HG03565 (cell line): Measurements from ENCODE around the gene TUT7.

Experiments
- ATAC-seq: cut with Tn5 transposase; IDR thresholded peaks from one replicate; pipeline ENCODE4 v1.9.1; 2021; ENCODE audit warnings: mild to moderate bottlenecking, moderate library complexity; ENCODE audit not compliant: unreplicated experiment

Gene TUT7

DNA sequence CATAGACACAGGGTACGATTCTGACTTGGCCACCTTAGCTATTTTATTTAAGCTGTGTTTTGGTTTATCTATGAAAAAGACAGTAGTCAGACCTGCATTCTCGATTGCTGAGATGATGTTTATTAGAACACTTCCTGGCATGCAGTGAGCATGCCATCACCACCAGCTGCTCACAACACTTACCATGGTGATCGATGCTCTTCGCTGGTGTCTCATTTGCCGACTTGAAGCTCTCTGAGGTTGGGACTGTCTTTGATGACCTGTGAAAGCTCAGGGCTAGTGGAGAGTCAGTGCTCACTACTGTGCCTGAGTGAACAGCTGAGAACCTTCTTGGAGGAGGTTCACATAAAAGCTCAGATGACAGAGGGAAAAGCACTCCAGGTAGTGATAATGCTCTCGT lies 90.3 kb downstream of the TUT7 start:
- ATAC-seq = no peak

GRCh38 chr9:86262492-86262891 lies 91.7 kb downstream of the TUT7 start:
- ATAC-seq = no peak

DNA sequence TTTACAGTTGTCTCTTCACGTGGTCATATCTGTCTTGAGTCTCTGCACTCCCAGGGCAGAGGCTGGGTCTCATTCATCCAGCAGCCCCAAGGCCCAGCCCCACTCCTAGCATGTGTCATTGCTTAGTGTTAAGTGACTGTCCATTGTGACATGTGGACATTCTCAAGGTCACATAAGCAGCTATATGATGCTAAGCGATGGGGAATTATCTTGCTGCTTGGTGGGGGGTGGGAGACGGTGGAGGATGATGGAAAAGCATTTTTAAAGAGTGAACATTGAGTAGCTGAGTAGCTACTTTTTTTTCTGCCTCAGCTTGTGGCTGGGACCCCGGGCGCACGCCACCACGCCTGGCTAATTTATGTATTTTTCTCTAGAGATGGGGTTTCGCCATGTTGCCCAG lies 94.7 kb downstream of the TUT7 start, which contains the start of gene C9orf153:
Gene C9orf153 (minus strand): TSS at position 101 of the 400 bp plus-strand sequence. CDS start 30,054 bp downstream, outside the sequence.
- no peak for ATAC-seq

GRCh38 chr9:86257391-86257790 lies 96.8 kb downstream of the TUT7 start:
- no peak for ATAC-seq

DNA sequence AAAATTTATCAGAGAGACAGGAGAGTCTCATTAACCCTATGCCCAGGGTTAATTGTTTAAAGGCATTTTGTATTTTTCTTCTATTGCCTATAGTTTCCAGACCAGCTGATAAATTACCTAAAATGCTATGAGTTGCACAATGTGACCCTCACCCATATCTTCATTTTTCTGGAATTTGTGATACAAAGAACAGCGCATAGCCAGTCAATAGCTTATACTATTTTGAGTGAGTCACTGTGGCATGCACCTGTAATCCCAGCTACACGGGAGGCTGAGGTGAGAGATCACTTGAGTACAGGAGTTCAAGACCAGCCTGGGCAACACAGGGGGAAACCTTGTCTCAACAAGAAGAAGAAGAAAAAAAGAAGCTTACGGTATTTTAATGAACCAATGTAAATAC lies 97.6 kb downstream of the TUT7 start:
- ATAC-seq = no peak

DNA sequence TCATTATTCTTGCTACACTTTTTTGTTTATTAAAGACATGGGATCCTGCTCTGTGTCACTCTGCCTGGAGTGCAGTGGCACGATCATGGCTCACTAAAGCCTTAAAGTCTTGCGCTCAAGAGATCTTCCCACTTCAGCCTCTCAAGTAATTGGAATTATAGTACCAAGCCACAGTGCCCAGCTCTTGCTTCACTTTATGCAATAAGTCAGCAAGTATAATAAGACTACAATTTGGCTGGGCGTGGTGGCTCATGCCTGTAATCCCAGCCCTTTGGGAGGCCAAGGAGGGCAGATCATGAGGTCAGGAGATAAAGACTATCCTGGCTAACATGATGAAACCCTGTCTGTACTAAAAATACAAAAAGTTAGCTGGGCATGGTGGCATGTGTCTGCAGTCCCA lies 100.6 kb downstream of the TUT7 start:
- no peak for ATAC-seq

GRCh38 chr9:86252870-86253269 lies 101.3 kb downstream of the TUT7 start:
- ATAC-seq = no peak

DNA sequence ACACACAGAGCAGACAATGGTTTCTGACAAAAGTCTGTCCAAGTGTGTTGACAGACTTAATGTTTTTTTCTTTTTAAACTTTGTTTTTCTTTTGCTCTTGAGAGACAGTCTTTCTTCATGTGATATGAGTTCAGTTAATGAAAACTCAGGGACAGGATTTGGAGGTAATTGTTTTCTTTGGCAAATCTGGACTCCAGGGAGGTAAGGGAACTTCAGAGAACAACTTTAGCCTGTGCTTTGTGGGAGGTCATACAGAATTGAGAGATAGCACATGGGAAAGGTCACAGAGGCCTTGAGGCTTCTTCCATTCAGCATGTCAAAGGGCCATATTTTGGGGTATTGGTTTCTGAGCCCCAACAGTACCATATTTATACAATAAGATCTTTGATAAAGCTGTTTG lies 104.1 kb downstream of the TUT7 start:
- ATAC-seq = no peak

DNA sequence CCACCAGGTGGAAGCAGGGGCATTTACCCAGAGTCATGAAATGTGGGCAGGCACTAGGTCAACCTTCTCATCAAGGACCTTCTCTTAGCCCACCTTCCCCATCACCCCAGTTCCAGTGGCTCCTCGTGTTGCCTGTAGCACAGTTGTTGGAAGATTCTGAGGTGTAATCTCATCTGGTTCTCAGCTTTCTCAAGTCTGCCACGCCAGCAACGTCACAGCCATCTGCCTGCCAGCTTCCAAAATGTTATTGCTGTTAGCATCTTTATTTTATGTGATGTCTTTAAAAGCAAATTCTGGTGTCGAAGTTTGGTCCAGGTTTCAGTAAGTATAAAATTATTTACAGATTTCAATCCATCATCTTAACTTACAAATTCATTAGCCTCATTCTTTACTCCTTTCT lies 105.5 kb downstream of the TUT7 start:
- ATAC-seq = no peak

DNA sequence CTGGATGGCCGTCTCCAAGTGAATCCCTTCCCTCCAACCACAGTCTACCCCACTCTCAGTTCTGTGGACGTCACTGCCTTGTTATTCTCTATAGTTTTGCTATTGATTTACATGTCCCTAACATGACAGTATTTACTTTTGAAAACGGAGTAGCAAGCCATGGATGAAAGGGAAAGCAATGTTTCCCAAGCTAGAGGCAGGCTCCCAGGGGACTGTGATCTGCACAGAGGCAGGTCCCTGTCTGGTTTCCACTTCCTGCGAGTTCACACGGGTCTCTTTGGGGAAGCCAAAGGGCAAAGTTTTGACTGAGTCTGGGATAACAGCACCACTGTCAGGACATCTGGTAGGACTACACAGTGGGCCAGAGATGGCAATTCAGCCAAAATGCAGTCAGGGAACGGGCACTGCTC lies 107.5 kb downstream of the TUT7 start:
- ATAC-seq = peak; percentile 94

GRCh38 chr9:86242071-86242470 lies 112.1 kb downstream of the TUT7 start:
- ATAC-seq = no peak

DNA sequence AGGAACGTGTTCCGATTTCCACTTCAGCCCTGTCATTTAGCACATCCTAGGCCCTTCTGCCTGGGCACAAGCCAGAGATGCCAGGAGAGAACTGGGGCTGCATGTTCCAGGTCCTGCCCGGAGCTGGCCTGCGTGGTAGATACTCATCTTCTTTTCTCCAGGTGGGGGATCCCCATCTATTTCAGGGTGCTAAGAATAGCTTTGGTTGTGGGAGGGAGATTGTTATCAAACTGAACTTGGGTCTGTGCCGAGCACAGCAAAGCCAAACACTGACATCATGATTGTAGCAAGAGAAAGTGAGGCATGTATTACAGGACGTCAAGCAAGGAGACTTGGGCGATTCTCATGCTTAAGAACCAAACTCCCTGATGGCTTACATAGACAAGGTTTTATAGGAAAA lies 113.0 kb downstream of the TUT7 start:
- no peak for ATAC-seq

DNA sequence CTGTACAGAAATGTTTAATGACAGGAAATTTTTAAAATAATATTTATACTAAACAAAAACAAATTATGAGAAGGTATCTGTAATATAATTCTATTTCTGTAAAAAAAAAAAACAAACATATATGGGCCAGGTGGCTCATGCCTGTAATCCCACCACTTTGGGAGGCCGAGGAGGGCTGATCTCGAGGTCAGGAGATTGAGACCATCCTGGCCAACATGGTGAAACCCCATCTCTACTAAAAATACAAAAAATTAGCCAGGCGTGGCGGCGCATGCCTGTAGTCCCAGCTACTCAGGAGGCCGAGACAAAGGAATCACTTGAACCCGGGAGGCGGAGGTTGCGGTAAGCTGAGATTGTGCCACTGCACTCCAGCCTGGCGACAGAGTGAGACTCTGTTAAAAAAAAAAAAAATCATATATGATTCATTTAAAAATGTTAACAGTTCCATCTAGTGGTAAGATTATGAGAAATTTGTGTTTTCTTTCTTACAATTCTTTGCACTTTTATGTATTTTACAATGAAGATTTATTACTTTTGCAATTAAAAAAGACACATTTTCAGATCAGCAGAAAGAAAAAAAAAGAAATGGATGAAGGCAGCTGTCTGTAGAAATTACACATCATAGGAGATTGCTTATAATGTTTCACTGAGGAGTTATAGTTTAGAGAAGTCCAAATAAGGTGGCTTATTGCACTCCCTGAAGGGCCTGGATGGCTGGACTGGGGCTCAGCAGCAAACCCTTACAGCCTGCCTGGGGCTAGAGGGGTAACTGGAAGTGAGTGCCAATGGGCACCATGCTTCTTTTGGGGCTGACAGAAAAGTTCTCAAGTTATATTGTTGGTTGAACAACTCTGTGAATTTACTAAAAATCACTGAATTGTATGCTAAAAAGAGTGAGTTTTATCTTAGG lies 115.1 kb downstream of the TUT7 start:
- ATAC-seq = no peak
